H1 (cell line): ENCODE data around the gene MRRF.

ENCODE experiments used
- BACH1 ChIP-seq: IDR thresholded peaks from 2 replicates; pipeline ENCODE4 v1.6.1; 2012; ENCODE audit warnings: low read length, improper control_type of control experiment
- EP300 ChIP-seq, 2 experiments: IDR thresholded peaks; 1 replicate in 1 of 2; 2 replicates in 1 of 2; pipeline ENCODE4 v1.6.1; 2011 to 2012; ENCODE audit warnings: low read depth in 2 of 2, low read length in 2 of 2, mild to moderate bottlenecking in 2 of 2, borderline replicate concordance in 1 of 2, inconsistent platforms in 1 of 2, moderate library complexity in 1 of 2
- GABPA ChIP-seq: IDR thresholded peaks from 2 replicates; pipeline ENCODE4 v1.6.1; 2011; ENCODE audit warnings: mild to moderate bottlenecking, low read length, moderate library complexity, borderline replicate concordance; ENCODE audit not compliant: insufficient read depth
- GTF2F1 ChIP-seq: IDR thresholded peaks from 2 replicates; pipeline ENCODE4 v1.6.1; 2012; ENCODE audit warnings: low read depth, low read length, improper control_type of control experiment, borderline replicate concordance
- JUND ChIP-seq: IDR thresholded peaks from 2 replicates; pipeline ENCODE4 v1.6.1; 2011; ENCODE audit warnings: mild to moderate bottlenecking, improper control_type of control experiment, low read length
- POLR2A ChIP-seq, 2 experiments: IDR thresholded peaks; 1 replicate in 1 of 2; 2 replicates in 1 of 2; pipeline ENCODE4 v1.6.1; 2011; ENCODE audit warnings: low read depth in 2 of 2, low read length in 2 of 2, mild to moderate bottlenecking in 2 of 2; ENCODE audit errors: control extremely low read depth in 1 of 2
- RFX5 ChIP-seq: IDR thresholded peaks from 2 replicates; pipeline ENCODE4 v1.6.1; 2011; ENCODE audit warnings: low read depth, low read length, improper control_type of control experiment, borderline replicate concordance
- TBP ChIP-seq: IDR thresholded peaks from 2 replicates; pipeline ENCODE4 v1.6.1; 2011; ENCODE audit warnings: low read depth, low read length, improper control_type of control experiment
- TF ChIP-seq, protein P1 (sequence below), 3 experiments: IDR thresholded peaks; 1 replicate in 2 of 3; 2 replicates in 1 of 3; pipeline versions ENCODE4 v1.5.1 to v1.6.1; 2011; ENCODE audit warnings: low read length in 3 of 3, mild to moderate bottlenecking in 3 of 3, inconsistent platforms in 2 of 3, low read depth in 1 of 3, moderate library complexity in 1 of 3; ENCODE audit not compliant: insufficient read depth in 1 of 3; ENCODE audit errors: control extremely low read depth in 1 of 3

GRCh38 chr9:122262073-122262472 lies 2.6 kb upstream of the MRRF start:
- TF ChIP-seq EP300 (IDR thresholded peaks at IDR 0.05; ENCODE audit: borderline replicate concordance in 1 of 2, low read depth in 2 of 2, low read length in 2 of 2) (no peak), RFX5 (no peak), GTF2F1 (no peak), TBP (no peak), JUND (no peak), BACH1 (no peak), POLR2A (IDR thresholded peaks at IDR 0.05; ENCODE audit: control extremely low read depth in 1 of 2, low read depth in 2 of 2, low read length in 2 of 2) (no peak), GABPA (no peak)
- TF ChIP-seq, protein P1, sequence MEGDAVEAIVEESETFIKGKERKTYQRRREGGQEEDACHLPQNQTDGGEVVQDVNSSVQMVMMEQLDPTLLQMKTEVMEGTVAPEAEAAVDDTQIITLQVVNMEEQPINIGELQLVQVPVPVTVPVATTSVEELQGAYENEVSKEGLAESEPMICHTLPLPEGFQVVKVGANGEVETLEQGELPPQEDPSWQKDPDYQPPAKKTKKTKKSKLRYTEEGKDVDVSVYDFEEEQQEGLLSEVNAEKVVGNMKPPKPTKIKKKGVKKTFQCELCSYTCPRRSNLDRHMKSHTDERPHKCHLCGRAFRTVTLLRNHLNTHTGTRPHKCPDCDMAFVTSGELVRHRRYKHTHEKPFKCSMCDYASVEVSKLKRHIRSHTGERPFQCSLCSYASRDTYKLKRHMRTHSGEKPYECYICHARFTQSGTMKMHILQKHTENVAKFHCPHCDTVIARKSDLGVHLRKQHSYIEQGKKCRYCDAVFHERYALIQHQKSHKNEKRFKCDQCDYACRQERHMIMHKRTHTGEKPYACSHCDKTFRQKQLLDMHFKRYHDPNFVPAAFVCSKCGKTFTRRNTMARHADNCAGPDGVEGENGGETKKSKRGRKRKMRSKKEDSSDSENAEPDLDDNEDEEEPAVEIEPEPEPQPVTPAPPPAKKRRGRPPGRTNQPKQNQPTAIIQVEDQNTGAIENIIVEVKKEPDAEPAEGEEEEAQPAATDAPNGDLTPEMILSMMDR (IDR thresholded peaks at IDR 0.05; ENCODE audit: control extremely low read depth in 1 of 3, insufficient read depth in 1 of 3, low read depth in 1 of 3, low read length in 3 of 3), result no peak
